ENCODE data around the gene CLIP4.

The CLIP4 gene

DNA sequence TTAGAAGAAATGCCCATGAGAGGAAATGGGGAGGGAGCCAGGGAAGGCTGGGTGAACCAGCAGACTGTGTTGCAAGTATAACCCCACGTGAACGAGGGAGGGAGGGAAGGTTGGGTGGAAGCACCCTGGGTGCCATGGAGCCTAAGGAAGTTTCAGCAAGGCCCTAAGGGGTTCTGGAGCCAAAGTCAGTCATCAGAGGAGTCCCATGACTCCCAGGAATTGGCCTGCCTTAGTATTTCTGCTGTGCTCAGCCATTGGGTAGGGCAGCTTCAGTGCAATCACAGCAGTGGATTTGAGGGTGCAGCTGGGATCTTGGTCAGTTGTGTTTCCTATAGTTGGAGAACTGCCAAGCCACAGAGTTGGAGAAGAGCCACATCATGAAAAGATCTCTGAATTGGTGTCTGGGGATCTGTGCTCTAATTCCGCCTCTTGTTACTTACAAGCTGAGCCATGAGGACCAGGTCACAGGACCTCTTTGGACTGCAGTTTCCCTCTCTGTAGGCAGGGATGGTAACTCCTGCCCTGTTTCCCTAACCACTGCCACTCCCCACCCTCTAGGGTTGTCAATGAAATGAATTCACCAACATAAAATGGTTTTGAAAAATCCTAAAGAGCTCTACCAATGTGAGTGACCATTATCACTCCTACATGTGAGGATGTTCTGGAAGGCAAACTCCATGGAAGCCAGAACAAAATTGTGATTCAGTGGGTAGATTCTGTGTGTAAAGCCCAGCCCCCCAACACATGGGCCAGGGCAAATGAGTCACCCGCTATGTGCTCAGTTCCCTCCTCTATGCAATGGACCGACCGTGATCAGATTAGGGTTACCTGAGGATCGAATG, 108.9 kb downstream of the CLIP4 start:
- peak; percentile 47 for DNase-seq

- peak; percentile 33 for DNase-seq
These were observed 109.7 kb downstream of the CLIP4 start for GRCh38 chr2:29224693-29225551.

GRCh38 chr2:29225814-29226213, 110.6 kb downstream of the CLIP4 start:
- DNase-seq, result peak; percentile 27

DNA sequence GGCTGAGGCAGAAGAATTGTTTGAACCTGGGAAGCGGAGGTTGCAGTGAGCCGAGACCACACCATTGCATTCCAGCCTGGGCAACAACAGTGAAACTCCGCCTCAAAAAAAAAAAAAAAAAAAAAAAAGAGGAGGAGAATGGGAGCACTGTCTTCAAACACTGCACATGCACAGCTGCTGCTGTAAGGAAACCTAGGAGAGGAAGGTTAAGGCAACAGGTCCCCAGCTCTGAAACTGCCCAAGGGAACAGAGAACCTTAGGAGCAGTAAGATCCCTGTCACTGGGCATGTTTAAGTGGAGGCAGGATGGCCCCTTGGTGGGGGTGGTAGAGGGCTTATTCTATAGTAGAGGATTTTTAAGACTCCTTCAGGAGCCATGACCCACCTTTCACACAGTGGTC, 111.2 kb downstream of the CLIP4 start:
- no peak for DNase-seq

- peak; percentile 39 for DNase-seq
These were observed 111.6 kb downstream of the CLIP4 start for GRCh38 chr2:29226808-29227207.

GRCh38 chr2:29227935-29228675, 112.9 kb downstream of the CLIP4 start:
- no peak for DNase-seq

GRCh38 chr2:29228947-29229346, 113.7 kb downstream of the CLIP4 start:
- no peak for DNase-seq

DNA sequence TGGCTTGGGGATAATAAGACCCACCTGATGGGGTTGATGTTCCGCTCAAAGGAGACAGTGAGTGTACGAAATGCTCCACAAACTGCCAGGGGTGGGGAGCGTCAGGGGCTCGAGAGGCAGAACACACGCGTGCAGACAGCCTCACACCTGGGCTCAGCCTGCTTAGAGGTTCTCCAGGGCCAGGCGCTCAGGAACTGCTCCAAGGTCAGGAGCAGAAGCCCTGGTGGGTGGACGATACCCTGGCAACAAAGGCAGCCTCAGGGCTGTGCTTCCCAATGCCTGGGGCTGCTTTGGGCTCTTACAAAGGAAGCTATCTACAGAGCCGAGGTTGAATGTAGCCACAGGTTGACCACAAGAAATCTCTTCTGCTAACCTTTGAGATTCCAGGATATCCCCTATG, 114.4 kb downstream of the CLIP4 start:
- DNase-seq, result no peak

DNA sequence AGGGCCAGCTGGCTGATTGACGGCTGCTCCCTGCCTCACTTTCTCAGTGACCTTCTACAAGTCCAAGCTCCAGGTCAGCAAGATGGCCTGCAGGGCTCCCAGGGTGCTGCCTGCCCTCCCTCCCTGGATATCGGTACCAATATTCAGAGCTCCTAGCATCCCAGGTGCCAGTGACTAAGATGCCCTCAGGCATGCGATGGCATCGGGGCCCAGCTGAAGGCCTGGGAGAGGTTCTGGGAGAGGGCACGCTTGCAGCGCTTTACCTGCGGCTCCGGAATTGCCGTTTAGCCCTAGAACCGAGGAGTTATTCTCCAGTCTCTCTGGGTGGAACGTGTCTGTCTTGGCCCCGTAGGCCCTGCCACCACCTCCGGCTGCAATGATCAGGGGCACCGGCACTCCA, 116.8 kb downstream of the CLIP4 start:
- no peak for DNase-seq

DNA sequence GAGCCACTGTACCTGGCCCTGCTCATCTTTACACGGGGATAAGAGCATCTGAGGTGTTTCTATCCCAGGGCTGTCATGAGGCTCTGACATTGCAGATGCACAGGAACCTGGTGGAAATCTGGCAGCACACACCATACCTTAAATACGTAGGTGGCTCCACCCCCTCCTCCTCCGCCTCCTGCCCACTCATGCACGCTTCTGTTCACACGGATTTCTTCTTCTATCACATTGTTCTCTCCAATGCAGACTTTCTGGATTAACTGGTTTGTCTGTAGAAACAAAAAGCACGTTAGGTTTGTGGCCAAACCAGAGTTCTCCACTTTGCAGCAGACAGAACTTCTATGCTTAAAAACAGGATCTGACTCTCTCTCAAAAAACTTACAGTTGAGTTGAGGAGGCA, 118.2 kb downstream of the CLIP4 start:
- DNase-seq, result peak; percentile 49

- DNase-seq, result peak; percentile 4
These were observed 120.2 kb downstream of the CLIP4 start for GRCh38 chr2:29235411-29235810.

DNA sequence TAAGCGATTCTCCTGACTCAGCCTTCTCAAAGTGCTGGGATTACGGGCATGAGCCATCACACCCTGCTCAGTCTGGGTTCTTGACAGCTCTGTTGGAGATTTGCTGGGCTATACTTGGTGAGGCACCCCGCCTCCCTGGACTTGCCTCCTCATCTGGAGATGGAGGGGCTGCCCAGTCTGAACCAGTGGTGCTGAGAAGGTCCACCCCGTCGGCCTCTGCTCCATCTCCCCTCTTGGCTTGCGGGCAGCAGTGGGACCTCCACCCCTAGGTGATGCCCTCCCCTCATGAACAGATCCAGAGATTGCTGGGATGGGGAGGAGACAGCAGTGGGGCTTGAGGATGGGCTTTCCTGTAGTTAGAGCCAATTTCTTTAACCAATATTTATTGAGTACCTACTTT, 120.9 kb downstream of the CLIP4 start:
- DNase-seq, result peak; percentile 24

DNA sequence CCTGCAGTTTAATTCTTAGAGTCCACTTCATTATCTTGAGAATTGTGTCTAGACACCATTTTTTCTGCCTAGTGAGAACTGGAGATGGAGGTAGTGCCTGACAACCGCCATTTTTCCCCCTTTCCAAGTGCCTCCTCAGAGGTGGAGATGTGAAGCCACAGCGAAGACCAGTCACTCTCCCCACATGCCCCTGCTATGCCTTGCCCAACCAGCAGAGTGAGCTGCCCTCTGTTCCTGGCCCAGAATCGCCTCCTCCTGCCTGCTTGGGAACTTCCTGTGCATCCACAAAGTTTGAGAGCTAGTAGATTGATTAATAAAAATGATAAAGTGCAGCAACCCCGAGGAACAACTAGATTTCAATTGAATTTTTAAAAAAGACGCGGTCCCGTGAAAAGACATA, 123.3 kb downstream of the CLIP4 start:
- DNase-seq, result peak; percentile 55

Data from activated effector memory CD4-positive, alpha-beta T cell treated with anti-CD3 and anti-CD28 coated beads, Interleukin-2, amount 50 U/mL, for 16 hours (primary cell).